Upper lobe of left lung (tissue), 6 donors: ENCODE measurements around the gene MRPS2. TPM values are rescaled to one million over a fixed set of nuclear protein-coding genes. Genes with fewer than 3 reads are reported as not detected.

Experiments
- ATAC-seq, 2 donors: fragments of 200-7000 bp; cut with Tn5 transposase; one replicate each; pipeline ENCODE4 v1.9.1; 2022; ENCODE audit warnings: mild to moderate bottlenecking in 2 of 2, moderate library complexity in 2 of 2; ENCODE audit not compliant: low FRiP score in 2 of 2
- DNase-seq, 2 donors: peaks; one replicate each; pipeline ENCODE4 v3.0.0-alpha.2; 2019 to 2020
- H3K27ac ChIP-seq, 4 donors: fragments of 200-600 bp; sonication (generic); one replicate each; pipeline ENCODE4 v1.5.1; 2016 to 2019
- H3K27me3 ChIP-seq, 4 donors: fragments of 200-600 bp; sonication (generic); one replicate each; pipeline ENCODE4 v1.5.1; 2017 to 2019
- H3K36me3 ChIP-seq, 4 donors: fragments of 200-600 bp; sonication (generic); one replicate each; pipeline ENCODE4 v1.5.1; 2016 to 2019
- H3K4me1 ChIP-seq, 4 donors: fragments of 200-600 bp; sonication (generic); one replicate each; pipeline ENCODE4 v1.5.1; 2018 to 2019
- H3K4me3 ChIP-seq, 4 donors: fragments of 200-600 bp; sonication (generic); one replicate each; pipeline ENCODE4 v1.5.1; 2017 to 2019; ENCODE audit warnings: mild to moderate bottlenecking in 2 of 4, moderate library complexity in 1 of 4
- H3K9me3 ChIP-seq, 4 donors: fragments of 200-600 bp; sonication (generic); one replicate each; pipeline ENCODE4 v1.5.1; 2018 to 2019
- CTCF ChIP-seq, 6 experiments: fragments of 450-650 bp in 4 of 6; fragments of 200-600 bp in 2 of 6; sonication (generic) in 2 of 6; IDR thresholded peaks; one replicate each; pipeline ENCODE4 v1.5.1; 2016 to 2019; ENCODE audit warnings: antibody characterized with exemption in 6 of 6
- EP300 ChIP-seq, 4 donors: sonication (generic); formaldehyde crosslinking; IDR thresholded peaks; one replicate each; pipeline ENCODE4 v1.5.1; 2017; ENCODE audit warnings: antibody characterized with exemption in 4 of 4, control low read depth in 2 of 4
- POLR2A ChIP-seq, 4 donors: fragments of 450-650 bp; IDR thresholded peaks; one replicate each; pipeline ENCODE4 v1.5.1; 2016 to 2017; ENCODE audit warnings: antibody characterized with exemption in 4 of 4, mild to moderate bottlenecking in 2 of 4
- POLR2AphosphoS5 ChIP-seq, 2 donors: sonication (generic); formaldehyde crosslinking; IDR thresholded peaks; one replicate each; pipeline ENCODE4 v1.5.1; 2017; ENCODE audit warnings: antibody characterized with exemption in 2 of 2
- WGBS, 2 donors: methylation state at CpG; one replicate each; pipeline ENCODE4 v1.1.5; 2017 to 2018; 5-methylcytosine and 5-hydroxymethylcytosine counted together
- total RNA-seq, 6 donors: library from RNA; depleted of rRNA in 4 of 6; stranded (reverse); fragments of >200 nt in 4 of 6; gene quantifications; one replicate each; pipeline versions ENCODE4 v1.1.0 to v1.2.1, GENCODE V29; 2016 to 2021
- donor health status: DM: no; HTN: no; CAD: no; lungs with moderate emphysema.
- donor health status: DM: no; HTN: yes; CAD: no; lungs with severe emphysema.

The MRPS2 gene
- total RNA-seq, 6 donors from 2014 or later: 11.1 to 40.6 (median 26.3) TPM

GRCh38 chr9:135489188-135489906 lies 11.1 kb upstream of the MRPS2 start:
- no peak for TF ChIP-seq POLR2A (IDR thresholded peaks at IDR 0.05)
- TF ChIP-seq CTCF (IDR thresholded peaks at IDR 0.05): no peak
- no peak for TF ChIP-seq POLR2AphosphoS5 (IDR thresholded peaks at IDR 0.05)
- no peak for TF ChIP-seq EP300 (IDR thresholded peaks at IDR 0.05)

GRCh38 chr9:135490166-135490870 lies 10.2 kb upstream of the MRPS2 start:
- 92 to 93% methylated on average over 16 of the region's 16 CpGs for WGBS, 2 donors
- DNase-seq (no peak), ATAC-seq (peak in 1 of 2 donors; percentile 13)
- no peak for TF ChIP-seq POLR2AphosphoS5 (IDR thresholded peaks at IDR 0.05)
- no peak for TF ChIP-seq EP300 (IDR thresholded peaks at IDR 0.05)
- no peak for TF ChIP-seq CTCF (IDR thresholded peaks at IDR 0.05)
- TF ChIP-seq POLR2A (IDR thresholded peaks at IDR 0.05): no peak
- H3K4me3 ChIP-seq: no peak overlapping the region
- no peaks in the 10 kb centered on the region for H3K9me3 ChIP-seq
- H3K36me3 ChIP-seq: peaks cover 6 to 43% (median 34%) of the 10 kb centered on the region in 4 donors
- no peaks in the 10 kb centered on the region for H3K4me1 ChIP-seq
- H3K27me3 ChIP-seq: no peaks in the 10 kb centered on the region
- no peak overlapping the region for H3K27ac ChIP-seq

More at GRCh38 chr9:135489188-135489906, 11.1 kb upstream of the MRPS2 start:
- Histone ChIP-seq H3K27ac (no peak overlapping the region), H3K27me3 (no peaks in the 10 kb centered on the region), H3K9me3 (no peaks in the 10 kb centered on the region), H3K4me3 (no peak overlapping the region), H3K36me3 (peaks cover 6 to 53% (median 43%) of the 10 kb centered on the region in 4 donors), H3K4me1 (no peaks in the 10 kb centered on the region)
- DNase-seq (no peak), ATAC-seq (peak in 1 of 2 donors; percentile 24)
- 91 to 93% methylated on average over 12 to 18 of the region's 18 CpGs for WGBS, 2 donors

GRCh38 chr9:135490980-135491464 lies 9.5 kb upstream of the MRPS2 start:
- H3K27ac ChIP-seq: no peak overlapping the region
- ATAC-seq (no peak), DNase-seq (no peak)
- TF ChIP-seq POLR2A (IDR thresholded peaks at IDR 0.05) (no peak), EP300 (IDR thresholded peaks at IDR 0.05) (no peak), POLR2AphosphoS5 (IDR thresholded peaks at IDR 0.05) (no peak)
- H3K9me3 ChIP-seq: no peaks in the 10 kb centered on the region
- H3K27me3 ChIP-seq: no peaks in the 10 kb centered on the region
- no peak overlapping the region for H3K4me3 ChIP-seq
- peaks cover 4 to 36% (median 27%) of the 10 kb centered on the region in 4 donors for H3K36me3 ChIP-seq
- H3K4me1 ChIP-seq: no peaks in the 10 kb centered on the region
- 86 to 87% methylated on average over 15 to 18 of the region's 18 CpGs for WGBS, 2 donors

GRCh38 chr9:135491764-135492163 lies 8.7 kb upstream of the MRPS2 start:
- TF ChIP-seq POLR2AphosphoS5 (IDR thresholded peaks at IDR 0.05): no peak
- TF ChIP-seq EP300 (IDR thresholded peaks at IDR 0.05): no peak
- no peak for TF ChIP-seq POLR2A (IDR thresholded peaks at IDR 0.05)
- no peak for TF ChIP-seq CTCF (IDR thresholded peaks at IDR 0.05)
- ATAC-seq: no peak
- Histone ChIP-seq H3K27me3 (no peaks in the 10 kb centered on the region), H3K4me3 (no peak overlapping the region), H3K4me1 (no peaks in the 10 kb centered on the region), H3K9me3 (no peaks in the 10 kb centered on the region), H3K27ac (no peak overlapping the region), H3K36me3 (peaks cover 0 to 28% (median 23%) of the 10 kb centered on the region in 4 donors)
- 82 to 88% methylated on average over 4 of the region's 4 CpGs for WGBS, 2 donors
- no peak for DNase-seq
